PFSK-1 (cell line): Measurements from ENCODE around the gene B3GNT8.

Experiments used
- FOXP2 ChIP-seq: optimal IDR thresholded peaks from 2 replicates; pipeline ENCODE3; 2011; ENCODE audit warnings: borderline replicate concordance, control low read depth, inconsistent platforms; ENCODE audit not compliant: insufficient read depth; ENCODE audit errors: extremely low read length, extremely low read depth
- POLR2AphosphoS5 ChIP-seq: IDR thresholded peaks from 2 replicates; pipeline ENCODE4 v1.6.1; 2012; ENCODE audit warnings: low read depth, mild to moderate bottlenecking, control low read depth, low read length, moderate library complexity
- SIN3A ChIP-seq: IDR thresholded peaks from 2 replicates; pipeline ENCODE4 v1.6.1; 2012; ENCODE audit warnings: mild to moderate bottlenecking, low read length, moderate library complexity, borderline replicate concordance; ENCODE audit not compliant: insufficient read depth
- TAF1 ChIP-seq: IDR thresholded peaks from 2 replicates; pipeline ENCODE4 v1.6.1; 2012; ENCODE audit warnings: low read length, control low read depth, borderline replicate concordance; ENCODE audit not compliant: insufficient read depth
- TF ChIP-seq, protein P1 (sequence below), 2 experiments: IDR thresholded peaks; 2 replicates each; pipeline versions ENCODE4 v1.6.1 to v1.8.0; 2011 to 2012; ENCODE audit warnings: low read depth in 2 of 2, low read length in 2 of 2, control low read depth in 1 of 2, inconsistent platforms in 1 of 2, mild to moderate bottlenecking in 1 of 2, moderate library complexity in 1 of 2; ENCODE audit not compliant: insufficient read depth in 1 of 2

The B3GNT8 gene

DNA sequence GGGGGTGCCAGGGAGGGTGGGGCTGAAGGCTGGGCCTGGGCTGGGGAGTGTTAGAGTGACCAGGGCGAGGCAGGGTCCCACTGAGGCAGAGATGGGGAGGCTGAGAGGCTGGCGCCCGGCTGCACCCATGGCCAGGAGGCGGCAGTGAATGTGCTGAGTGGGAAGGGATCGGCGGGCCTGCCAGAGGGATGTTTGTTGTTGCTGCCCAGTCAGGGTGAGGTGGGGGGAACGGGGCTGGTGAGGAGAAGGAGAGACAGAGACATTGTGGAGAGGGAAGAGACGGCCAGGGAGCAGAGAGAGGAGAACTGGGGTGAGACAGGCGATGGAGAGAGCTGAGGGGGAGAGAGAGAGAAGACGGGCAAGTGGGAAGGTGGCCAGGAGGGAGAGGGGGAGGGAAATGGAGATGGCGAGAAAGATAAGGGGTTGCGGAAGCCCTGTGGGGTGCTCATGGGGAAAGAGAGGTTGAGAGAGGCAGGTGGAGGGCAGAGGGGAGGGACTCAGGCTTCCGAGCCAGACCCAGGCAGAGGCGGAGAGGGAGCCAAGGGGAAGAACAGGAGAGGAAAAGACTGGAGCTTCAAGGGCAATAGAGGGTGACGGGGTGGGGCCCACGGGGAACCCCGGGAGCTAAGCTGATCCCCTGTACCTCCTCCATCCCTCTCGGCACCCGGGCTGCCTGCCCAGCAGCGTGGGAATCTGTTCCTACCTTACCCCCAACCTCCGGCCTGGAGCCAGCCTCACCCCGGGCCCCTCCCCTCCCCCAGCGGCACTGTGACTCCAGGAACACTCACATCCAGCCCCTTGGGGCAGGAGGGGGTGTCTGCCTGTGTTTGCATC, 690 bp upstream of the B3GNT8 start:
- TF ChIP-seq, protein P1, sequence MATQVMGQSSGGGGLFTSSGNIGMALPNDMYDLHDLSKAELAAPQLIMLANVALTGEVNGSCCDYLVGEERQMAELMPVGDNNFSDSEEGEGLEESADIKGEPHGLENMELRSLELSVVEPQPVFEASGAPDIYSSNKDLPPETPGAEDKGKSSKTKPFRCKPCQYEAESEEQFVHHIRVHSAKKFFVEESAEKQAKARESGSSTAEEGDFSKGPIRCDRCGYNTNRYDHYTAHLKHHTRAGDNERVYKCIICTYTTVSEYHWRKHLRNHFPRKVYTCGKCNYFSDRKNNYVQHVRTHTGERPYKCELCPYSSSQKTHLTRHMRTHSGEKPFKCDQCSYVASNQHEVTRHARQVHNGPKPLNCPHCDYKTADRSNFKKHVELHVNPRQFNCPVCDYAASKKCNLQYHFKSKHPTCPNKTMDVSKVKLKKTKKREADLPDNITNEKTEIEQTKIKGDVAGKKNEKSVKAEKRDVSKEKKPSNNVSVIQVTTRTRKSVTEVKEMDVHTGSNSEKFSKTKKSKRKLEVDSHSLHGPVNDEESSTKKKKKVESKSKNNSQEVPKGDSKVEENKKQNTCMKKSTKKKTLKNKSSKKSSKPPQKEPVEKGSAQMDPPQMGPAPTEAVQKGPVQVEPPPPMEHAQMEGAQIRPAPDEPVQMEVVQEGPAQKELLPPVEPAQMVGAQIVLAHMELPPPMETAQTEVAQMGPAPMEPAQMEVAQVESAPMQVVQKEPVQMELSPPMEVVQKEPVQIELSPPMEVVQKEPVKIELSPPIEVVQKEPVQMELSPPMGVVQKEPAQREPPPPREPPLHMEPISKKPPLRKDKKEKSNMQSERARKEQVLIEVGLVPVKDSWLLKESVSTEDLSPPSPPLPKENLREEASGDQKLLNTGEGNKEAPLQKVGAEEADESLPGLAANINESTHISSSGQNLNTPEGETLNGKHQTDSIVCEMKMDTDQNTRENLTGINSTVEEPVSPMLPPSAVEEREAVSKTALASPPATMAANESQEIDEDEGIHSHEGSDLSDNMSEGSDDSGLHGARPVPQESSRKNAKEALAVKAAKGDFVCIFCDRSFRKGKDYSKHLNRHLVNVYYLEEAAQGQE (IDR thresholded peaks at IDR 0.05; ENCODE audit: insufficient read depth in 1 of 2, low read depth in 2 of 2, low read length in 2 of 2): no peak

GRCh38 chr19:41426116-41426841, 895 bp downstream of the B3GNT8 start:
- TF ChIP-seq TAF1 (no peak), FOXP2 (no peak), SIN3A (no peak), POLR2AphosphoS5 (no peak)
- TF ChIP-seq, protein P1 (IDR thresholded peaks at IDR 0.05; ENCODE audit: insufficient read depth in 1 of 2, low read depth in 2 of 2, low read length in 2 of 2): no peak

DNA sequence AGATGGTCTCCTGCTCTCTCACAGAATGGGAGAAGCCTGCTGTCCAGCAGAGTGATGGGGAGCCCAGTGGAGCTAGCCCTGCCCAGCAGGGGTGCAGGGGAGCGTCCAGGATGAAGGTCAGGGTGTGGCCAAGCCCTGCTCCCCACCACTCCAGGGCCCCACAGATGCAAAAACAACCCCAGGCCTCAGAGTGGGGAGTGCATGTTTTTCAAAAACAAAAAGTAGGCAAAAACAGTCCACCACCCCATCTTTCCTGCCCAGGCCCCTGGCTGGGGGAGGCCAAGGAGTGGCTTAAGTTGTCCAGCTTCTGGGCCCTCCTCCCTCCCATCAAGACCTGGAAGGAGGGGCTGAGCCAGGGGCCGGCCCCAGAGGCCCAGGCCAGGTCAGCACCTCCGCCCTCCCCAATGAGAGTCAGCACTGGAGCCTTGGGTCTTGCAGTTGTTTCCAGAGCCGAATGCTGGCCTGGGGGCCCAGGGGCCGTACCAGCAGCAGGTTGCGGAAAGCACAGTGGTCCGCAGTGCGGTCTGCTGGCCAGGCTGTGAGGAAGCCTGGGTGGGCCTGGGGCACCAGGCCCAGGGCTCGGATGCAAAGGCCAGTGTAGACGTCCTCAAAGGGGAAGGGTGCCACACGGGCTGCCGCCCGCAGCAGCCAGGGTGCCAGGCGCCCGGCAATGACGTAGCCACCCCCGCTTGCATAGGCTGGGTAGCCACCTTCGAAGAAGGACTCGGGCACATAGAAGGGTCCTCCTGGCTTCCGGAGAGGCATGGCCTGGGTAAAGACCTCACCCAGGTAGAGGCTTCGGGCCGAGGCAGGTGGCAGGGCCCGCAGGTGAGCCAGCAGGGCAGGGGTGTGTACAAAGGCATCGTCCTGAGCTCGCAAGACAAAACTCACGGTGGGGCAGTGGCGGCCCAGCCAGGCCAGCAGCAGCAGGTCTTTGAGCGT, 1.7 kb downstream of the B3GNT8 start:
- TF ChIP-seq FOXP2: no peak
- no peak for TF ChIP-seq TAF1
- no peak for TF ChIP-seq SIN3A
- TF ChIP-seq, protein P1 (IDR thresholded peaks at IDR 0.05; ENCODE audit: insufficient read depth in 1 of 2, low read depth in 2 of 2, low read length in 2 of 2): no peak
- TF ChIP-seq POLR2AphosphoS5: no peak

GRCh38 chr19:41424335-41425173, 2.6 kb downstream of the B3GNT8 start:
- no peak for TF ChIP-seq POLR2AphosphoS5
- TF ChIP-seq, protein P1 (IDR thresholded peaks at IDR 0.05; ENCODE audit: insufficient read depth in 1 of 2, low read depth in 2 of 2, low read length in 2 of 2): no peak
- TF ChIP-seq TAF1: no peak
- no peak for TF ChIP-seq SIN3A
- no peak for TF ChIP-seq FOXP2
